ENCODE measurements around the gene ARHGAP32.
"Not testable (repeated sequence)": the region's sequence is repeated elsewhere in the genome, so short reads cannot be mapped to it uniquely, and the experiment has no call there.

Gene ARHGAP32

DNA sequence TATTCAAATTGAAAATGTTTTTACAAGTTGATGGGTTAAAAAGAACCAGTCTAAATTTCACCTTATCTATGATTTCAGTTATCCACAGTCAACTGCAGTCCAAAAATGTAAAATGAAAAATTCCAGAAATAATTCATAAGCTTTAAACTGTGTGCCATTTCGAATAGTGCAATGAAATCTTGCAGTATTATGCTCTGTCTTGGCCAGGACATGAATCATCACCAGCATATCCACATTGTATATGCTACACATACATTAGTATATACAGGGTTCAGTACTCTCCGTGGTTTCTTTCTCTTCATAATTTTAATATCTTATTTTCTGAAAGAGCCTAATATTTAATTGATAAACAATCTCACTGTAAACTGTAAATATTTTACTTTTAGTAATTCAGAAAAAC lies 45.9 kb downstream of the ARHGAP32 start:
- H3K9me3 ChIP-seq (ENCODE audit: control insufficient read depth, insufficient read depth, low read depth, low read length): peaks cover 9% of the 10 kb centered on the region
- H3K27ac ChIP-seq (ENCODE audit: low read depth, low read length): no peak overlapping the region
- H3K9ac ChIP-seq (ENCODE audit: low read length): no peak overlapping the region
- peaks cover 18% of the 10 kb centered on the region for H3K4me1 ChIP-seq (ENCODE audit: control insufficient read depth, insufficient read depth, low read length)
- no peaks in the 10 kb centered on the region for H3K27me3 ChIP-seq (ENCODE audit: control insufficient read depth, insufficient read depth, low read length)
- H3K4me3 ChIP-seq (ENCODE audit: low read depth, low read length): no peak overlapping the region
- no peaks in the 10 kb centered on the region for H3K36me3 ChIP-seq (ENCODE audit: control insufficient read depth, insufficient read depth, low read length)

DNA sequence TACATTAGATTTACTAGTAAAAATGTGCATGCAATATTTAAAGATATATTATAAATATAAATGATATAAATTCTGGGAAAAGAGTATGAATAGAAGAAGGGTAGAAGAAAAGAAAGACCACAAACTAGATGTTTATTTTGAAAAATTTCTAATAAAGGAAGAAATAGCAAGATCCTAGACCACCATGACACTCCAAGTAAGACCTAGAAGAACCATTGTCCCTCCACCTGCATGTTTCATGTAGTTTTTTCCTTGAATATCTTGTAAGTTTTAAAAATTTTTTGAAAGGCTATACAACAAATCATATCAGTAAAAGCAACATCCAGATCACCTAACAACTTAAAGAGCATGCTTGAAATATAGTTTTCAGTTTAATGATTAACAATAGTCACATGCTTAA lies 46.8 kb downstream of the ARHGAP32 start:
- H3K9ac ChIP-seq (ENCODE audit: low read length): no peak overlapping the region
- H3K4me3 ChIP-seq (ENCODE audit: low read depth, low read length): no peak overlapping the region
- H3K9me3 ChIP-seq (ENCODE audit: control insufficient read depth, insufficient read depth, low read depth, low read length): peaks cover 5% of the 10 kb centered on the region; the same call in 1 of the 2 replicates

DNA sequence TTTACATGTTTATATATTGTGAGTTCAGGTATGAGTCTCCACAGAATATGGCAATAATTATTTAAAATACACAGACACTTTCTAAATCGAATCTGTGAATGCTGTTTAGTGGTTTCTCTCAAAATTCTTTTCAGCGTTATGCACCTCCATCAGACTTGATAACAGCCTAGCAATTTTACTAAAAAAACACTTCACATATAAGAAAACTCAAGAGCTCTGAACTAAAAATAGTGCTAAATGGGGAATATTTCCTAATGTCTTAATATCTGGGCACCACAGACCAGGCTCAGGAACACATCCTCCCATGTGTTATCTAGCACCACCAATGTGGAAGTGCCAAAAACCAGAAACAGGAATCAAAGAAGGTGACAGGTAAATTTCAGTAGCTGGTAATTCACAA lies 47.9 kb downstream of the ARHGAP32 start:
- Histone ChIP-seq H3K9ac (ENCODE audit: low read length) (no peak overlapping the region), H3K36me3 (ENCODE audit: control insufficient read depth, insufficient read depth, low read length) (no peaks in the 10 kb centered on the region), H3K4me3 (ENCODE audit: low read depth, low read length) (no peak overlapping the region), H3K27ac (ENCODE audit: low read depth, low read length) (no peak overlapping the region), H3K9me3 (ENCODE audit: control insufficient read depth, insufficient read depth, low read depth, low read length) (peaks cover 2% of the 10 kb centered on the region; the same call in 1 of the 2 replicates), H3K4me1 (ENCODE audit: control insufficient read depth, insufficient read depth, low read length) (peaks cover 18% of the 10 kb centered on the region), H3K27me3 (ENCODE audit: control insufficient read depth, insufficient read depth, low read length) (no peaks in the 10 kb centered on the region)

More for the DNA sequence above, 46.8 kb downstream of the ARHGAP32 start:
- Histone ChIP-seq H3K27me3 (ENCODE audit: control insufficient read depth, insufficient read depth, low read length) (no peaks in the 10 kb centered on the region), H3K36me3 (ENCODE audit: control insufficient read depth, insufficient read depth, low read length) (no peaks in the 10 kb centered on the region), H3K27ac (ENCODE audit: low read depth, low read length) (no peak overlapping the region), H3K4me1 (ENCODE audit: control insufficient read depth, insufficient read depth, low read length) (peaks cover 18% of the 10 kb centered on the region)

DNA sequence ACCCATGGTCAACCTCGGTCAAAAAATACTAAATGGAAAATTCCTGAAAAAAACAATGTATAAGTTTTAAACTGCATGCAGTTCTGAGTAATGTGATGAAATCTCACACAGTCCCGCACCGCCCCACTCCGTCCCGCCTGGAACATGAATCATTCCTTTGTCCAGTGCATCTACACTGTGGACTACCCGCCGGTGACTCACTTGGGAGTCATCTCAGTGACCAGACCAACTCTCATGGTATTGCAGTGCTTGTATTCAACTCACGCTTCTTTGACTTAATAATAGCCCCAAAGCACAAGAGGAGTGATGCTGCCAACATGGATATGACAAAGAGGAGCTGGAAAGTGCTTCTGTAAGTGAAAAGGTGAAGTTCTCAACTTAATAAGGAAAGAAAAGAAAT lies 48.8 kb downstream of the ARHGAP32 start:
- Histone ChIP-seq H3K4me3 (ENCODE audit: low read depth, low read length) (no peak overlapping the region), H3K27ac (ENCODE audit: low read depth, low read length) (no peak overlapping the region), H3K27me3 (ENCODE audit: control insufficient read depth, insufficient read depth, low read length) (no peaks in the 10 kb centered on the region), H3K9me3 (ENCODE audit: control insufficient read depth, insufficient read depth, low read depth, low read length) (no peaks in the 10 kb centered on the region), H3K4me1 (ENCODE audit: control insufficient read depth, insufficient read depth, low read length) (peaks cover 14% of the 10 kb centered on the region), H3K9ac (ENCODE audit: low read length) (no peak overlapping the region), H3K36me3 (ENCODE audit: control insufficient read depth, insufficient read depth, low read length) (no peaks in the 10 kb centered on the region)

DNA sequence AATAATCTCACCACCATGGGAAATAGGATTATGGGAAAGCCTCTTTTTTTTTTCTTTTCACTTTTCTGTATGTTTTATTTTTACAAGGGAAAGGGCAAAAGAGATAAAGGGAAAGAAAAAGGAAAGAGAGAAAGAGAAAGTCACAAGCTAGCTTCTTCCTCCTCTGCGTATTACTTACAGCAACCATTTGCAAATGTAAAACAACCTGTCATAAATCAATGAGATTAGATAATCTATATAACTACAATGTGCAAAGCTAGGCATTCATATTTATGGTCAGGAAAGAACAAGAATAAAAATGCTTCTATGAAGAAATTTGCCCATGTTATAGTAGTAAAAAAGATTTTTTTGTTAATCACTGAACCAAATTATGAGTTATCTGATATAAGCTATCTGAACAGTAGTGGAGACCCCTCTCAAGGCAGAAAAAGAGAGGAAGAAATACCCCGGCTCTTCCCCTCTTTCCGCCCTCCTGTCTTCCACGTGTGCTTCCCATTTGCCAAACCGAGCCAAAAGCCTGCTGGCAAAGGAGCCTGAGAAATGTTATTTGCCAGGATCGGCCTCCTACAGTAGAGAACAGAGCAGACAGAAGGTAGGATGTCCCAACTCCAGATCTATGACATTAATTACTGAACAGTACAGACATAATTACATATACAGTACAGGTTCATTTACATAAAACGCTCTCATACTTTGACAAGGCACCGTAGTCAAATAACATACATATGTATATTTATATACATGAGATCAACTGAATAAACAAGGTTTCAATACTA lies 50.2 kb downstream of the ARHGAP32 start:
- no peak overlapping the region for H3K9ac ChIP-seq (ENCODE audit: low read length)
- no peaks in the 10 kb centered on the region for H3K36me3 ChIP-seq (ENCODE audit: control insufficient read depth, insufficient read depth, low read length)
- H3K4me3 ChIP-seq (ENCODE audit: low read depth, low read length): no peak overlapping the region
- no peaks in the 10 kb centered on the region for H3K9me3 ChIP-seq (ENCODE audit: control insufficient read depth, insufficient read depth, low read depth, low read length)
- no peak overlapping the region for H3K27ac ChIP-seq (ENCODE audit: low read depth, low read length)
- no peaks in the 10 kb centered on the region for H3K27me3 ChIP-seq (ENCODE audit: control insufficient read depth, insufficient read depth, low read length)
- H3K4me1 ChIP-seq (ENCODE audit: control insufficient read depth, insufficient read depth, low read length): peaks cover 7% of the 10 kb centered on the region

DNA sequence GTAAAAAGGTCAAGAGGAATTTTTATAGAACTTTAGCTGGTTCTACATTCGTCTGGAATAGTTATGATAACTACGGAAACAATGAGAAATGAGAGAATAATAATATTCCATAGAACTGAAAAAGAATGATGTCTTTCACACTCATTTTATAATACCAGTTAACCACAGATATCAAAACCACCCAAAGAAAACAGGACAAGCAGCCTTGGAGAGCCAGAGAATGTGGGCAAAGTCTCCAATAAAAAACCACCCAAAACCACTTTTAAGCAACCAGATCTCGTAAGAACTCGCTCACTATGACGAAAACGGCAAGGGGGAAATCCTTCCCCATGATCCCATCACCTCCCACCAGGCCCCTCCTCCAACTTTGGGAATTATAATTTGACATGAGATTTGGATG lies 60.8 kb downstream of the ARHGAP32 start:
- H3K36me3 ChIP-seq (ENCODE audit: control insufficient read depth, insufficient read depth, low read length): no peaks in the 10 kb centered on the region
- H3K4me1 ChIP-seq (ENCODE audit: control insufficient read depth, insufficient read depth, low read length): no peaks in the 10 kb centered on the region
- no peaks in the 10 kb centered on the region for H3K27me3 ChIP-seq (ENCODE audit: control insufficient read depth, insufficient read depth, low read length)
- H3K27ac ChIP-seq (ENCODE audit: low read depth, low read length): no peak overlapping the region
- H3K9me3 ChIP-seq (ENCODE audit: control insufficient read depth, insufficient read depth, low read depth, low read length): no peaks in the 10 kb centered on the region; the same call in 1 of the 2 replicates
- no peak overlapping the region for H3K9ac ChIP-seq (ENCODE audit: low read length)
- H3K4me3 ChIP-seq (ENCODE audit: low read depth, low read length): no peak overlapping the region

DNA sequence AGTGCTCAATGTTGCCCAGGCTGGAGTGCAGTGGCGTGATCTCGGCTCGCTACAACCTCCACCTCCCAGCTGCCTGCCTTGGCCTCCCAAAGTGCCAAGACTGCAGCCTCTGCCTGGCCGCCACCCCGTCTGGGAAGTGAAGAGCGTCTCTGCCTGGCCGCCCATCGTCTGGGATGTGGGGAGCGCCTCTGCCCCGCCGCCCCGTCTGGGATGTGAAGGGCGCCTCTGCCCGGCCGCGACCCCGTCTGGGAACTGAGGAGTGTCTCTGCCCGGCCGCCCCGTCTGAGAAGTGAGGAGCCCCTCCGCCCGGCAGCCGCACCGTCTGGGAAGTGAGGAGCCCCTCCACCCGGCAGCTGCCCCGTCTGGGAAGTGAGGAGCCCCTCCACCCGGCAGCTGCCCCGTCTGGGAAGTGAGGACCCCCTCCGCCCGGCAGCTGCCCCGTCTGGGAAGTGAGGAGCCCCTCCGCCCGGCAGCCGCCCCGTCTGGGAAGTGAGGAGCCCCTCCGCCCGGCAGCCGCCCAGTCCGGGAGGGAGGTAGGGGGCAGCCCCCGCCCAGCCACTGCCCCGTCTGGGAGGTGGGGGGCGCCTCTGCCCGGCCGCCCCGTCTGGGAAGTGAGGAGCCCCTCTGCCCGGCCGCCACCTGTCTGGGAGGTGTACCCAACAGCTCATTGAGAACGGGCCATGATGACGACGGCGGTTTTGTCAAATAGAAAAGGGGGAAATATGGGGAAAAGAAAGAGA lies 63.1 kb downstream of the ARHGAP32 start:
- H3K9me3 ChIP-seq (ENCODE audit: control insufficient read depth, insufficient read depth, low read depth, low read length); H3K4me1 ChIP-seq (ENCODE audit: control insufficient read depth, insufficient read depth, low read length); H3K4me3 ChIP-seq (ENCODE audit: low read depth, low read length); H3K36me3 ChIP-seq (ENCODE audit: control insufficient read depth, insufficient read depth, low read length); H3K27me3 ChIP-seq (ENCODE audit: control insufficient read depth, insufficient read depth, low read length); H3K27ac ChIP-seq (ENCODE audit: low read depth, low read length); H3K9ac ChIP-seq (ENCODE audit: low read length): not testable (repeated sequence)

DNA sequence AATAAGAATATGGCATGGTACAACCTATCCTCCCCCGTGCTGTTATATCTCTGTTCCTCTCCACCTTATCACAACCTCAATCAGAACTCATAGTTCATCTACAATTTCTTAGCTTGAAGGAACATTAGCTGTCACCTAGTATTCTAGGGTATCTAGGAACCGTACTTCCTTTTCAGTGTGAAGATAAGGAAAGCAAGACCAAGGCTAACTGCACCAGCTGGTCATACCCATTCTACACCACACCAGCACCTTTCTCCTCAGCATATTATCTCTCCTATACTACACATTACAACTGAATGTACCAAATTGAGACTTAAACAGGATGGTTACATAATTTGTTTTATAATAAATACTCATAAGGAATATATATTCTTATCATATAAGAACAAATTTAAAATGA lies 73.1 kb downstream of the ARHGAP32 start:
- Histone ChIP-seq H3K27me3 (ENCODE audit: control insufficient read depth, insufficient read depth, low read length) (no peaks in the 10 kb centered on the region), H3K36me3 (ENCODE audit: control insufficient read depth, insufficient read depth, low read length) (no peaks in the 10 kb centered on the region; the same call in 1 of the 2 replicates), H3K9ac (ENCODE audit: low read length) (no peak overlapping the region)

DNA sequence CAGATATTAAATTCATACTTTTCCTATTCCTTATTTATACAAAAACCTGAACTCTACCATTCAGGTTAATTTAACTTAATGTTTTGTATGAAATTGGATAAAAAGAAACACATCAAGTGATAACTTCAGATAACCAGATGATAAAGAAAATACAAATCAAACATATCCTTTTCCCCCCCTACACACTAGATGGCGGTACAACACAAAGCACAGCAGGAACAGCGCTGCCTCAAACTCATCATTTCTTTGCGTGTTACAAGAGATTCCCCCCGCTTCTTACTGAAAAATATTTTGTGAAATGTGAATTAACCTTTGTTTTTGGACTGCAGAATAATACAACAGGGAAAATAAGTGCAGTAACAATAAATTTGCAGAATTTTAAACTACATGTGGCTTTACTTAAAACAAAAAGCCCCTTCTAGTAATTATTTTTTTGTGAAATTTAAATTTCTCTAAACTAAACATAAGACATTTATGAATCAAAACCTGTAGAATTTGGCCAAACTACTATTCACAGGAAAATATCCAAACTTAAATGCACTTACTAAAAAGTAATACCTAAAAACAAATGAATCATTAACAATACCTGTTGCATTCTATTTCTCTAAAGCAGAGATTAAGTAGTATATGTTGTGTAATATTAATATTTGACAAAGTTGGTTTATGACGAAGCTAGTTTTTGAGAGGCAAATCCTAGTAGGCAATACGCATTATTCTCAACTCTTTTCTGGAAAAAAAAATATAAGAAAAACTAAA lies 74.4 kb downstream of the ARHGAP32 start:
- H3K27me3 ChIP-seq (ENCODE audit: control insufficient read depth, insufficient read depth, low read length): no peaks in the 10 kb centered on the region
- H3K9me3 ChIP-seq (ENCODE audit: control insufficient read depth, insufficient read depth, low read depth, low read length): no peaks in the 10 kb centered on the region
- no peak overlapping the region for H3K27ac ChIP-seq (ENCODE audit: low read depth, low read length)
- no peaks in the 10 kb centered on the region for H3K36me3 ChIP-seq (ENCODE audit: control insufficient read depth, insufficient read depth, low read length)
- no peak overlapping the region for H3K4me3 ChIP-seq (ENCODE audit: low read depth, low read length)
- no peak overlapping the region for H3K9ac ChIP-seq (ENCODE audit: low read length)
- H3K4me1 ChIP-seq (ENCODE audit: control insufficient read depth, insufficient read depth, low read length): no peaks in the 10 kb centered on the region

More for the DNA sequence above, 73.1 kb downstream of the ARHGAP32 start:
- no peaks in the 10 kb centered on the region for H3K4me1 ChIP-seq (ENCODE audit: control insufficient read depth, insufficient read depth, low read length)
- no peaks in the 10 kb centered on the region for H3K9me3 ChIP-seq (ENCODE audit: control insufficient read depth, insufficient read depth, low read depth, low read length)
- no peak overlapping the region for H3K4me3 ChIP-seq (ENCODE audit: low read depth, low read length)
- no peak overlapping the region for H3K27ac ChIP-seq (ENCODE audit: low read depth, low read length)

DNA sequence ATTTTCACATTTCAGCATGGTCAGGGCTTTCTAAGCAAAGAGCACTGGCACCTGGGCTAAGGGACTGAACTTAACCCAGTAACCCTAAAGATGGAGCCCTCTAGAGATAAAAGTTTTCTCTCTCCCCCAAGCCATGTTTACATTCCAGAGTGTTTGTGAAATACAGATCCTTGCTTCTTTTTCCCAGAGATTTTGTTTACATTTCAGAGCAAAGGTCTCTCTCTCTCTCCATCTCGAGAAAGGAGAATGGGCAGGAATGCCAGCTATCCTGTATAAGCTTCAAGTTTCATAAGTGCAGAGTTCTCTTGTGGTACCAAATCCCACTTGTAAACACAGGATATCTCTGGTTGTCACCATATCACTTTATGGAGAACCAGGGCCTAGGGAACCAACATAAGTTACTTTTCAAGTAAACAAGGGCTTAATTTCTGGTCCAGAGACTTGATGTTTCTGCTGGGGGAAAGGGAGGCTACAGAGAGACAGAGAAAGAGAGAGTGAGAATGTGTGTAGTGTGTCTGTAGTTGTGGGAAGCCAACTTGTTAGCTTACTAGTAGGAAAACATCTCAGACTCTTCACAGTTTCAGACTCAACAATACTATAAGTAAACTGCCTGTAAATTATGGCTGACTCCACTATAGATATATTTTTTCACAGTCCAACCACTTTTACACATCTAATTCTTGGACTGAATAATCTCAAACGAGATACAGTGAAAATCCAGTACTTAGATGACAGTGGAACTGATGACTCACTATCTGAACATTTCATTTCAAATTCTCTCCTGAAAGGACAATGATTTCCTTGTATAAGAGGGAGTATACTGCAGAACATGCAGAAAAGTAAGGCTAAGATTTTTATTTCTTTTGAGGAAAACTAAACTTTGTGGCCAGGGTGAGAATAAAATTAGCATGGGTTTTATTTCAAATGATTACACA lies 76.2 kb downstream of the ARHGAP32 start:
- H3K9me3 ChIP-seq (ENCODE audit: control insufficient read depth, insufficient read depth, low read depth, low read length): no peaks in the 10 kb centered on the region
- no peak overlapping the region for H3K27ac ChIP-seq (ENCODE audit: low read depth, low read length)
- no peak overlapping the region for H3K4me3 ChIP-seq (ENCODE audit: low read depth, low read length)
- H3K4me1 ChIP-seq (ENCODE audit: control insufficient read depth, insufficient read depth, low read length): no peaks in the 10 kb centered on the region
- H3K9ac ChIP-seq (ENCODE audit: low read length): no peak overlapping the region
- no peaks in the 10 kb centered on the region for H3K27me3 ChIP-seq (ENCODE audit: control insufficient read depth, insufficient read depth, low read length)
- no peaks in the 10 kb centered on the region for H3K36me3 ChIP-seq (ENCODE audit: control insufficient read depth, insufficient read depth, low read length)
